ENCODE results near the gene TPD52L1.
"Not testable (repeated sequence)": the region's sequence is repeated elsewhere in the genome, so short reads cannot be mapped to it uniquely, and the experiment has no call there.

TPD52L1 gene

GRCh38 chr6:125144822-125145221 is 8.8 kb upstream of the TPD52L1 start:
- no peak for DNase-seq

- DNase-seq, result no peak
These were observed 4.1 kb upstream of the TPD52L1 start for GRCh38 chr6:125149256-125150144.

- no peak for DNase-seq
These were observed 1.9 kb upstream of the TPD52L1 start for GRCh38 chr6:125151700-125152099.

- no peak for DNase-seq
These were observed 666 bp downstream of the TPD52L1 start for GRCh38 chr6:125154118-125154760.

GRCh38 chr6:125154761-125155135 is 1.2 kb downstream of the TPD52L1 start:
- DNase-seq, result no peak

GRCh38 chr6:125155344-125155743 is 1.8 kb downstream of the TPD52L1 start:
- no peak for DNase-seq

- no peak for DNase-seq
These were observed 2.9 kb downstream of the TPD52L1 start for GRCh38 chr6:125156496-125156895.

- DNase-seq, result no peak
These were observed 3.7 kb downstream of the TPD52L1 start for GRCh38 chr6:125157280-125157679.

GRCh38 chr6:125157725-125158124 is 4.2 kb downstream of the TPD52L1 start:
- DNase-seq, result no peak

GRCh38 chr6:125163339-125163738 is 9.8 kb downstream of the TPD52L1 start:
- DNase-seq, result not testable (repeated sequence)

GRCh38 chr6:125163811-125164210 is 10.2 kb downstream of the TPD52L1 start:
- no peak for DNase-seq

- no peak for DNase-seq
These were observed 11.1 kb downstream of the TPD52L1 start for GRCh38 chr6:125164696-125165095.

- no peak for DNase-seq
These were observed 11.7 kb downstream of the TPD52L1 start for GRCh38 chr6:125165256-125165655.

GRCh38 chr6:125165776-125166175 is 12.2 kb downstream of the TPD52L1 start:
- DNase-seq, result no peak

GRCh38 chr6:125166711-125167110 is 13.1 kb downstream of the TPD52L1 start:
- no peak for DNase-seq

- DNase-seq, result no peak
These were observed 14.0 kb downstream of the TPD52L1 start for GRCh38 chr6:125167579-125167978.

GRCh38 chr6:125169058-125169457 is 15.5 kb downstream of the TPD52L1 start:
- no peak for DNase-seq

GRCh38 chr6:125169522-125169921 is 15.9 kb downstream of the TPD52L1 start:
- no peak for DNase-seq

- DNase-seq, result no peak
These were observed 16.8 kb downstream of the TPD52L1 start for GRCh38 chr6:125170376-125170775.

GRCh38 chr6:125173341-125174095 is 19.9 kb downstream of the TPD52L1 start:
- DNase-seq, result no peak

GRCh38 chr6:125174626-125175025 is 21.1 kb downstream of the TPD52L1 start:
- no peak for DNase-seq

GRCh38 chr6:125175466-125176048 is 22.0 kb downstream of the TPD52L1 start:
- DNase-seq, result no peak

All from DMS79 (cell line).